ENCODE data around the gene TAF12. TPM values are rescaled to one million over a fixed set of nuclear protein-coding genes. Genes with fewer than 3 reads are reported as not detected.
A peak's percentile ranks its signal among the peaks of the same experiment; 100 is the strongest.

TAF12 gene
- polyA plus RNA-seq, 1 experiment, result 31.8 TPM

DNA sequence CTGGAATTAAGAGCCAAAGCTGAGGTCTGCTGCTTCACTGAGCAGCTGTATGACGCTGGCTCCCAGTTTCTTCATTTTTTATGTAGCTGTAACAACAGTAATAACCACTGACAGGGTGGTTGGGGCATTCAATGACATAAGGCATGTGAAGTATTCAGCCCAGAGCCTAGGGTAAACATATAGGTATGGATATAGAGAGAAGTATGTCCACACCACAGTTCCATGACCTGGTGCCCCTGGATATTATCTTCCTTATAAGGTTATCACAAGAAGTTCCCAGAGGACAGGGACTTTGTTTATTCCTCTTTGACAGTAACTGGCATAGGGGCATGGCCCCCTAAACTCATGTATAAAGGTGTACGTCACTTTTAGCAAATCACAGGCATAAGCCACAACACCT is 36.1 kb downstream of the TAF12 start:
- ChIA-PET CTCF (interaction anchor here (0.7 to 6.6 kb wide), 4 partner anchors 8 to 246 kb away, joined by 3 to 60 read pairs (median 4); no protein-coding TSS in a partner anchor), POLR2A (no interaction called here)
- Histone ChIP-seq H3K4me3 (ENCODE audit: low read depth, low read length) (no peak overlapping the region), H3K27me3 (ENCODE audit: control insufficient read depth, insufficient read depth, low read length) (no peaks in the 10 kb centered on the region), H3K36me3 (ENCODE audit: control insufficient read depth, insufficient read depth, low read length) (peaks cover 13% of the 10 kb centered on the region)
- TF ChIP-seq, protein P1, sequence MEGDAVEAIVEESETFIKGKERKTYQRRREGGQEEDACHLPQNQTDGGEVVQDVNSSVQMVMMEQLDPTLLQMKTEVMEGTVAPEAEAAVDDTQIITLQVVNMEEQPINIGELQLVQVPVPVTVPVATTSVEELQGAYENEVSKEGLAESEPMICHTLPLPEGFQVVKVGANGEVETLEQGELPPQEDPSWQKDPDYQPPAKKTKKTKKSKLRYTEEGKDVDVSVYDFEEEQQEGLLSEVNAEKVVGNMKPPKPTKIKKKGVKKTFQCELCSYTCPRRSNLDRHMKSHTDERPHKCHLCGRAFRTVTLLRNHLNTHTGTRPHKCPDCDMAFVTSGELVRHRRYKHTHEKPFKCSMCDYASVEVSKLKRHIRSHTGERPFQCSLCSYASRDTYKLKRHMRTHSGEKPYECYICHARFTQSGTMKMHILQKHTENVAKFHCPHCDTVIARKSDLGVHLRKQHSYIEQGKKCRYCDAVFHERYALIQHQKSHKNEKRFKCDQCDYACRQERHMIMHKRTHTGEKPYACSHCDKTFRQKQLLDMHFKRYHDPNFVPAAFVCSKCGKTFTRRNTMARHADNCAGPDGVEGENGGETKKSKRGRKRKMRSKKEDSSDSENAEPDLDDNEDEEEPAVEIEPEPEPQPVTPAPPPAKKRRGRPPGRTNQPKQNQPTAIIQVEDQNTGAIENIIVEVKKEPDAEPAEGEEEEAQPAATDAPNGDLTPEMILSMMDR (IDR thresholded peaks at IDR 0.05; ENCODE audit: insufficient read depth, low read depth, low read length), result no peak
- no peak for DNase-seq (ENCODE audit: low read depth)

DNA sequence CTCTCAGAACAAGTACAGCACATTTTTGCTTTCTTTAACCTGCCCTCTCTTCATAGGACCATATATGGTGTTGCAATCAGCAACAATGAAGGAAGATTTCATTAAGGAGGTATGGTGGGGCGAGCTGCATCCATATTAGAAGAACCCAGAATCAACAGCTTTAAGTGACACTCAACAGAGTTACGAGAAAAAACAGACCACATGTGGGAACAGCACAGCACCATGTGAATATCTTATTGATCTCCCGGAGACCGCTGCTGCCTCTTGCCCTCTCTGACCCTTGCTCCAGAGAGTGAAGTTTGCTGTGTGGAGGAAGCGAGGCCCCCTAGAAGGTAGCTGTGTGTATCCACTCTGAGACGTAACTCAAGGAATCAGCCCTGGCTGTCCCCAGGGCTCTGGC is 37.9 kb downstream of the TAF12 start:
- POLR2A ChIA-PET, result no interaction called here

GRCh38 chr1:28604411-28604810 is 38.5 kb downstream of the TAF12 start:
- CTCF ChIA-PET, result interaction anchor here (1.0 to 6.6 kb wide), 6 partner anchors 84 to 356 kb away, joined by 3 to 60 read pairs (median 4); no protein-coding TSS in a partner anchor
- H3K27me3 ChIP-seq (ENCODE audit: control insufficient read depth, insufficient read depth, low read length), result no peaks in the 10 kb centered on the region
- DNase-seq (ENCODE audit: low read depth), result no peak
- POLR2A ChIA-PET, result no interaction called here
- peaks cover 11% of the 10 kb centered on the region for H3K36me3 ChIP-seq (ENCODE audit: control insufficient read depth, insufficient read depth, low read length)
- TF ChIP-seq, protein P1 (IDR thresholded peaks at IDR 0.05; ENCODE audit: insufficient read depth, low read depth, low read length), result no peak
- no peak overlapping the region for H3K4me3 ChIP-seq (ENCODE audit: low read depth, low read length)

More for the DNA sequence above, 37.9 kb downstream of the TAF12 start:
- DNase-seq (ENCODE audit: low read depth), result no peak
- TF ChIP-seq, protein P1 (IDR thresholded peaks at IDR 0.05; ENCODE audit: insufficient read depth, low read depth, low read length), result no peak
- CTCF ChIA-PET, result interaction anchor here (0.5 to 6.6 kb wide), 9 partner anchors 10 to 356 kb away, joined by 3 to 60 read pairs (median 4); no protein-coding TSS in a partner anchor
- Histone ChIP-seq H3K36me3 (ENCODE audit: control insufficient read depth, insufficient read depth, low read length) (peaks cover 11% of the 10 kb centered on the region), H3K4me3 (ENCODE audit: low read depth, low read length) (no peak overlapping the region), H3K27me3 (ENCODE audit: control insufficient read depth, insufficient read depth, low read length) (no peaks in the 10 kb centered on the region)

GRCh38 chr1:28602536-28603439 is 40.1 kb downstream of the TAF12 start:
- POLR2A ChIA-PET, result interaction anchor here (0.5 to 1.5 kb wide), 7 partner anchors 21 to 383 kb away, joined by 3 to 8 read pairs (median 4); no protein-coding TSS in a partner anchor

More at GRCh38 chr1:28602536-28603439, 40.1 kb downstream of the TAF12 start:
- H3K27me3 ChIP-seq (ENCODE audit: control insufficient read depth, insufficient read depth, low read length), result no peaks in the 10 kb centered on the region
- H3K36me3 ChIP-seq (ENCODE audit: control insufficient read depth, insufficient read depth, low read length), result peaks cover 11% of the 10 kb centered on the region
- TF ChIP-seq, protein P1 (IDR thresholded peaks at IDR 0.05; ENCODE audit: insufficient read depth, low read depth, low read length), result peak; percentile 76
- no peak overlapping the region for H3K4me3 ChIP-seq (ENCODE audit: low read depth, low read length)
- DNase-seq (ENCODE audit: low read depth), result no peak
- CTCF ChIA-PET, result interaction anchor here (0.7 to 6.6 kb wide), 22 partner anchors 8 to 354 kb away, joined by 3 to 60 read pairs (median 5); no protein-coding TSS in a partner anchor
